Muscle layer of duodenum (tissue), 2 donors: ENCODE results near the gene DNAJC13.

Source experiments
- H3K27ac ChIP-seq: one replicate; pipeline ENCODE4 v1.7.0; 2013; ENCODE audit warnings: mild to moderate bottlenecking, low read length
- H3K27me3 ChIP-seq: one replicate; pipeline ENCODE4 v1.7.0; 2013; ENCODE audit warnings: low read depth, mild to moderate bottlenecking, control low read depth, low read length
- H3K36me3 ChIP-seq, 2 donors: one replicate each; pipeline ENCODE4 v1.7.0; 2013; ENCODE audit warnings: low read length in 2 of 2, control low read depth in 1 of 2, mild to moderate bottlenecking in 1 of 2; ENCODE audit not compliant: insufficient read depth in 2 of 2, control insufficient read depth in 1 of 2
- H3K4me1 ChIP-seq, 2 donors: one replicate each; pipeline ENCODE4 v1.7.0; 2013; ENCODE audit warnings: low read length in 2 of 2, mild to moderate bottlenecking in 2 of 2, control low read depth in 1 of 2, moderate library complexity in 1 of 2; ENCODE audit not compliant: insufficient read depth in 2 of 2, control insufficient read depth in 1 of 2
- H3K4me3 ChIP-seq, 2 donors: one replicate each; pipeline ENCODE4 v1.7.0; 2013; ENCODE audit warnings: low read length in 2 of 2, low read depth in 1 of 2, mild to moderate bottlenecking in 1 of 2
- H3K9me3 ChIP-seq, 2 donors: one replicate each; pipeline ENCODE4 v1.7.0; 2013; ENCODE audit warnings: low read length in 2 of 2, control low read depth in 1 of 2, mild to moderate bottlenecking in 1 of 2; ENCODE audit not compliant: control insufficient read depth in 1 of 2
- donor health status: healthy.

The DNAJC13 gene

GRCh38 chr3:132435911-132436425 is 18.7 kb downstream of the DNAJC13 start:
- Histone ChIP-seq H3K36me3 (no peaks in the 10 kb centered on the region), H3K4me1 (no peaks in the 10 kb centered on the region), H3K4me3 (no peak overlapping the region), H3K27ac (no peak overlapping the region), H3K9me3 (no peaks in the 10 kb centered on the region), H3K27me3 (no peaks in the 10 kb centered on the region)

GRCh38 chr3:132443421-132443820 is 26.1 kb downstream of the DNAJC13 start:
- no peaks in the 10 kb centered on the region for H3K27me3 ChIP-seq
- H3K36me3 ChIP-seq, result no peaks in the 10 kb centered on the region
- H3K4me3 ChIP-seq, result no peak overlapping the region
- H3K4me1 ChIP-seq, result peaks cover 5 to 10% of the 10 kb centered on the region in 2 donors
- H3K9me3 ChIP-seq, result no peaks in the 10 kb centered on the region
- no peak overlapping the region for H3K27ac ChIP-seq

DNA sequence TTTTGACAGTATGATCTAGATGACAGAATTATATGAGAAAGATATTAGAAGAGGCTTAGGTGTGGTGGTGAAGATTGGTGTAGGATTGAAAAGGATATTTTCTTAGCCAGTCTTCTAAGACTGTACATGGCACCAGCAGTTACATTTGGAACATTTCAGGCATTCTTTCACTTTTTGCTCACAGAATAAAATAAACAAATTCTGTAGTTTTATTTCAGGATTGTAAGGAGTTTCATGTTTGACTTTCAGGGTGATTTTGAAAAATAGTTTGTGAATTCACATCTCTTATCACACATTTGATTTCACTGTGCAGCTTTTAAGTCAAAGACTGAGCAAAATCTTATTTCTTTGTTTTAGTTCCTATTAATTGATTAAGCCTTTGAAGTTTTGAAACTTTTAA is 27.1 kb downstream of the DNAJC13 start:
- Histone ChIP-seq H3K36me3 (no peaks in the 10 kb centered on the region), H3K27me3 (no peaks in the 10 kb centered on the region), H3K4me1 (peaks cover 9 to 20% of the 10 kb centered on the region in 2 donors), H3K27ac (no peak overlapping the region), H3K4me3 (no peak overlapping the region), H3K9me3 (no peaks in the 10 kb centered on the region)

- Histone ChIP-seq H3K9me3 (no peaks in the 10 kb centered on the region), H3K4me3 (no peak overlapping the region), H3K27me3 (no peaks in the 10 kb centered on the region), H3K4me1 (peaks cover 9 to 21% of the 10 kb centered on the region in 2 donors), H3K27ac (no peak overlapping the region), H3K36me3 (no peaks in the 10 kb centered on the region)
These were observed 28.5 kb downstream of the DNAJC13 start for GRCh38 chr3:132445817-132446216.

GRCh38 chr3:132448216-132448961 is 31.1 kb downstream of the DNAJC13 start:
- H3K4me1 ChIP-seq, result peaks cover 9 to 21% of the 10 kb centered on the region in 2 donors
- H3K27me3 ChIP-seq, result no peaks in the 10 kb centered on the region
- no peak overlapping the region for H3K4me3 ChIP-seq
- H3K36me3 ChIP-seq, result peaks cover 4 to 8% of the 10 kb centered on the region in 2 donors
- H3K27ac ChIP-seq, result no peak overlapping the region
- H3K9me3 ChIP-seq, result no peaks in the 10 kb centered on the region

- H3K36me3 ChIP-seq, result peaks cover 53 to 54% of the 10 kb centered on the region in 2 donors
- H3K27ac ChIP-seq, result no peak overlapping the region
- no peaks in the 10 kb centered on the region for H3K9me3 ChIP-seq
- H3K4me1 ChIP-seq, result no peaks in the 10 kb centered on the region
- H3K4me3 ChIP-seq, result no peak overlapping the region
- no peaks in the 10 kb centered on the region for H3K27me3 ChIP-seq
These were observed 38.8 kb downstream of the DNAJC13 start for GRCh38 chr3:132456136-132456535.

DNA sequence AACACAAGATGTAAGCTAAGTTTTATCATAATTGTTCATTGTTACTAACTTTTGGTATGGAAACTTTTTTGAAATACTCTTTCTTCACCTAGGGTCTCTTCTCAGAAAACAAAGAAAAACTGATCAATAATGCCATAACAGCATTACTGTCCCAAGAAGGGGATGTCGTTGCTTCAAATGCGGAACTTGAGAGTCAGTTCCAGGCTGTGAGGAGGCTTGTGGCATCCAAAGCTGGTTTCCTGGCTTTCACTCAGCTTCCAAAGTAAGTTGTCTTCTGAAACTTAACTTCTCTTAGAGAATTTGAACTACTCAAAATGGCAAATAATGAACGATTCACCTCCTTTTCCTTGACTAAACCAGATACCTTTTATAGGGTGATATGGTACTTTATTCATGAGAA is 39.3 kb downstream of the DNAJC13 start:
- Histone ChIP-seq H3K27me3 (no peaks in the 10 kb centered on the region), H3K4me1 (no peaks in the 10 kb centered on the region), H3K27ac (no peak overlapping the region), H3K36me3 (peaks cover 56 to 57% of the 10 kb centered on the region in 2 donors), H3K4me3 (no peak overlapping the region), H3K9me3 (no peaks in the 10 kb centered on the region)

GRCh38 chr3:132457286-132457685 is 40.0 kb downstream of the DNAJC13 start:
- no peaks in the 10 kb centered on the region for H3K27me3 ChIP-seq
- H3K27ac ChIP-seq, result no peak overlapping the region
- peaks cover 49 to 57% of the 10 kb centered on the region in 2 donors for H3K36me3 ChIP-seq
- H3K4me3 ChIP-seq, result no peak overlapping the region
- H3K9me3 ChIP-seq, result no peaks in the 10 kb centered on the region
- H3K4me1 ChIP-seq, result no peaks in the 10 kb centered on the region

DNA sequence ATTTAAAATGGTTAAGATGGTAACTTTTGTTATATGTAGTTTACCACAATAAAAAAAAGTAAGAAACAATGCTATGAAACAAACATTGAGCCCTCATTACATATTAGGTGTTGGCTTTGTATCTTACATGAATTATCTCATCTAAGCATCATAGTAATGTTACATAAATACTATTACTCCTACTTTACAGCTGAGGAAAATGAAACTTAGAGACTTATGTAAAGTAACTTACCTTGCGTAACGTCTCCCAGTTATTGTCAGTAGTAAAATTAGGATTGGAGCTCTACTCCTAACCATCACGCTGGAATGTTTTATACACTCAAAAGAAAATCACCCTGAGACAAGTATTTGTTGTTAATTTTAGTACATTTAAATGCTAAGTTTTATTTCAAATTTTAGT is 42.2 kb downstream of the DNAJC13 start:
- H3K4me3 ChIP-seq, result no peak overlapping the region
- no peaks in the 10 kb centered on the region for H3K9me3 ChIP-seq
- no peaks in the 10 kb centered on the region for H3K27me3 ChIP-seq
- H3K27ac ChIP-seq, result no peak overlapping the region
- H3K4me1 ChIP-seq, result no peaks in the 10 kb centered on the region
- H3K36me3 ChIP-seq, result peaks cover 58 to 61% of the 10 kb centered on the region in 2 donors

DNA sequence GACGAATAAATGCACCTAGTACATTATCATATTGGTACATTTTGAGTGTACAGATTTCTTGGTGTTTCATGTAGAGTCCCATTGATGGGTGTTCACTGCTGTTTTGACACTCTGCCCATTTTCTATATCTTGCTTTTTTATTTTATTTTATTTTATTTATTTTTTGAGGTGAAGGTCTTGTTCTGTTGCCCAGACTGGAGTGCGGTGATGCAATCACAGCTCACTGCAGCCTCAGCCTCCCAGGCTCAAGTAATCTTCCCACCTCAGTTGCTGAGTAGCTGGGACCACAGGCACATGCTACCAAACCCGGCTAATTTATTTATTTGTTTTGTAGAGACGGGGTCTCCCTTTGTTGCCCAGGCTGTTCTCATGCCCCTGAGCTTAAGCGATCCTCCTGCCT is 44.2 kb downstream of the DNAJC13 start:
- no peaks in the 10 kb centered on the region for H3K27me3 ChIP-seq
- no peak overlapping the region for H3K4me3 ChIP-seq
- peaks cover 39 to 48% of the 10 kb centered on the region in 2 donors for H3K36me3 ChIP-seq
- no peaks in the 10 kb centered on the region for H3K4me1 ChIP-seq
- no peak overlapping the region for H3K27ac ChIP-seq
- H3K9me3 ChIP-seq, result no peaks in the 10 kb centered on the region

- H3K36me3 ChIP-seq, result peaks cover 36 to 46% of the 10 kb centered on the region in 2 donors
- no peak overlapping the region for H3K4me3 ChIP-seq
- no peaks in the 10 kb centered on the region for H3K9me3 ChIP-seq
- H3K4me1 ChIP-seq, result no peaks in the 10 kb centered on the region
- no peak overlapping the region for H3K27ac ChIP-seq
- H3K27me3 ChIP-seq, result no peaks in the 10 kb centered on the region
These were observed 46.8 kb downstream of the DNAJC13 start for GRCh38 chr3:132464066-132464465.

DNA sequence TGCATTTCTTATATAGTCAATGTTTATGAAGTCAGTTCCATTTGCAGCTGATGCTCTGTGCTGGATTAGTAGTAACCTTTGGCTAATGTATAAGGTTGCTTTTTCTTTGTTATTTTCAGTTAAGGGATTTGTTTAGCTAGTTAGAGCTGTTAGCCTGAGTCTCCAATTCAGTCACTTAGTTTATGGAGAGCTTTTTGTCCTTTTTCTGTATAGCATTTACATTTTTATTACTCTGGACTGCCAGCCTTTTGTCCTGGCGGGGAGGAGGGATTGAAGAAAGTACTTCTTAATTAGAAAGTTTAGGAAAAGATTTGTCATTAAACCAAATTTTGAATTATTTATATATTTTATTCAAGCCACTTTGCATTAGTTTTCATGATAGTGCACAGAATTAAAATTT is 52.0 kb downstream of the DNAJC13 start:
- Histone ChIP-seq H3K27me3 (no peaks in the 10 kb centered on the region), H3K4me1 (no peaks in the 10 kb centered on the region), H3K9me3 (no peaks in the 10 kb centered on the region), H3K4me3 (no peak overlapping the region), H3K36me3 (peaks cover 24 to 30% of the 10 kb centered on the region in 2 donors), H3K27ac (no peak overlapping the region)
